Measurements from ENCODE around the gene CNTNAP2. TPM values are rescaled to one million over a fixed set of nuclear protein-coding genes. Genes with fewer than 3 reads are reported as not detected.

Gene CNTNAP2
- total RNA-seq, 4 donors from 2014 or later, result 0.29 to 0.88 (median 0.33) TPM; not detected in 1

GRCh38 chr7:148185041-148185440 is 2068.4 kb downstream of the CNTNAP2 start:
- H3K4me1 ChIP-seq, result no peaks in the 10 kb centered on the region
- no peak overlapping the region for H3K27ac ChIP-seq
- TF ChIP-seq POLR2A (IDR thresholded peaks at IDR 0.05), result no peak
- TF ChIP-seq CTCF (IDR thresholded peaks at IDR 0.05), result no peak
- H3K4me3 ChIP-seq (replicated peaks in 1 of 3), result no peak overlapping the region
- H3K36me3 ChIP-seq, result no peaks in the 10 kb centered on the region
- H3K9me3 ChIP-seq, result no peaks in the 10 kb centered on the region
- 44 to 51% methylated on average over 5 of the region's 5 CpGs for WGBS, 2 donors
- no peak for DNase-seq
- intact Hi-C loops (cut with DNase I), result no loop called here
- no peaks in the 10 kb centered on the region for H3K27me3 ChIP-seq

GRCh38 chr7:148187471-148187870 is 2070.9 kb downstream of the CNTNAP2 start:
- intact Hi-C loops (cut with DNase I), result no loop called here
- no peaks in the 10 kb centered on the region for H3K9me3 ChIP-seq
- 74 to 75% methylated on average over 6 of the region's 6 CpGs for WGBS, 2 donors

GRCh38 chr7:148191391-148192065 is 2074.9 kb downstream of the CNTNAP2 start:
- intact Hi-C loops (cut with DNase I), result no loop called here
- WGBS, 2 donors, result 76 to 85% methylated on average over 1 of the region's 1 CpG

More at GRCh38 chr7:148187471-148187870, 2070.9 kb downstream of the CNTNAP2 start:
- Histone ChIP-seq H3K4me1 (no peaks in the 10 kb centered on the region), H3K4me3 (replicated peaks in 1 of 3) (no peak overlapping the region), H3K27ac (no peak overlapping the region), H3K27me3 (no peaks in the 10 kb centered on the region), H3K36me3 (no peaks in the 10 kb centered on the region)
- no peak for DNase-seq
- no peak for TF ChIP-seq POLR2A (IDR thresholded peaks at IDR 0.05)
- TF ChIP-seq CTCF (IDR thresholded peaks at IDR 0.05), result no peak

GRCh38 chr7:148192491-148192890 is 2075.9 kb downstream of the CNTNAP2 start:
- intact Hi-C loops (cut with DNase I), result no loop called here
- H3K36me3 ChIP-seq, result no peaks in the 10 kb centered on the region

More at GRCh38 chr7:148191391-148192065, 2074.9 kb downstream of the CNTNAP2 start:
- H3K9me3 ChIP-seq, result no peaks in the 10 kb centered on the region
- no peaks in the 10 kb centered on the region for H3K36me3 ChIP-seq
- no peak overlapping the region for H3K4me3 ChIP-seq (replicated peaks in 1 of 3)
- no peaks in the 10 kb centered on the region for H3K27me3 ChIP-seq
- DNase-seq, result no peak
- H3K4me1 ChIP-seq, result no peaks in the 10 kb centered on the region
- TF ChIP-seq POLR2A (IDR thresholded peaks at IDR 0.05) (no peak), CTCF (IDR thresholded peaks at IDR 0.05) (no peak)
- H3K27ac ChIP-seq, result no peak overlapping the region

More at GRCh38 chr7:148192491-148192890, 2075.9 kb downstream of the CNTNAP2 start:
- TF ChIP-seq CTCF (IDR thresholded peaks at IDR 0.05), result no peak
- no peak for TF ChIP-seq POLR2A (IDR thresholded peaks at IDR 0.05)
- no peak overlapping the region for H3K4me3 ChIP-seq (replicated peaks in 1 of 3)
- no peaks in the 10 kb centered on the region for H3K4me1 ChIP-seq
- no peak for DNase-seq
- H3K27me3 ChIP-seq, result no peaks in the 10 kb centered on the region
- no peak overlapping the region for H3K27ac ChIP-seq
- H3K9me3 ChIP-seq, result no peaks in the 10 kb centered on the region
- 85 to 86% methylated on average over 5 of the region's 5 CpGs for WGBS, 2 donors
